Neural crest cell (in vitro differentiated cells): ENCODE data around the gene TMEM217. TPM values are rescaled to one million over a fixed set of nuclear protein-coding genes. Genes with fewer than 3 reads are reported as not detected.

ENCODE experiments used
- DNase-seq: peaks from one replicate; pipeline ENCODE4 v3.0.0; 2021; ENCODE audit warnings: low read depth, mixed read lengths, low spot score
- H3K27ac Mint-ChIP-seq: one replicate; pipeline ENCODE4 v1.8.0; 2021; ENCODE audit warnings: mild to moderate bottlenecking, mixed read lengths; ENCODE audit not compliant: unreplicated experiment
- H3K27me3 Mint-ChIP-seq: 2 replicates; pipeline ENCODE4 v1.8.0; 2021; ENCODE audit warnings: low read depth, mild to moderate bottlenecking, mixed read lengths
- H3K36me3 Mint-ChIP-seq: 2 replicates; pipeline ENCODE4 v1.8.0; 2021; ENCODE audit warnings: low read depth, mild to moderate bottlenecking, mixed read lengths
- H3K4me1 Mint-ChIP-seq: 2 replicates; pipeline ENCODE4 v1.8.0; 2021; ENCODE audit warnings: mixed read lengths
- H3K4me3 Mint-ChIP-seq: one replicate; pipeline ENCODE4 v1.8.0; 2021; ENCODE audit warnings: mild to moderate bottlenecking, mixed read lengths
- H3K9me3 Mint-ChIP-seq: 2 replicates; pipeline ENCODE4 v1.8.0; 2021; ENCODE audit warnings: mixed read lengths
- CTCF ChIP-seq: fragments of 200-600 bp; sonication (generic); conservative IDR thresholded peaks from 2 replicates; pipeline ENCODE4 v1.5.0; 2021; ENCODE audit warnings: antibody characterized with exemption, mild to moderate bottlenecking
- total RNA-seq: library from RNA; stranded (reverse); gene quantifications from 2 replicates; pipeline ENCODE4 v1.2.1, GENCODE V29; 2021

TMEM217 gene
- total RNA-seq, 1 donor from 2014 or later = 0.86 TPM

GRCh38 chr6:37279366-37280134 lies 21.6 kb upstream of the TMEM217 start:
- Mint-ChIP-seq H3K4me3 (no peak overlapping the region), H3K27ac (no peak overlapping the region)
- no peak for TF ChIP-seq CTCF

GRCh38 chr6:37277001-37277409 lies 19.1 kb upstream of the TMEM217 start:
- H3K9me3 Mint-ChIP-seq = no peaks in the 10 kb centered on the region
- no peak overlapping the region for H3K4me3 Mint-ChIP-seq
- no peaks in the 10 kb centered on the region for H3K4me1 Mint-ChIP-seq
- peaks cover 6% of the 10 kb centered on the region for H3K36me3 Mint-ChIP-seq
- DNase-seq = no peak
- H3K27ac Mint-ChIP-seq = no peak overlapping the region
- H3K27me3 Mint-ChIP-seq = no peaks in the 10 kb centered on the region
- no peak for TF ChIP-seq CTCF

More at GRCh38 chr6:37279366-37280134, 21.6 kb upstream of the TMEM217 start:
- Mint-ChIP-seq H3K4me1 (no peaks in the 10 kb centered on the region), H3K9me3 (no peaks in the 10 kb centered on the region), H3K27me3 (no peaks in the 10 kb centered on the region), H3K36me3 (peaks cover 9% of the 10 kb centered on the region)
- no peak for DNase-seq

DNA sequence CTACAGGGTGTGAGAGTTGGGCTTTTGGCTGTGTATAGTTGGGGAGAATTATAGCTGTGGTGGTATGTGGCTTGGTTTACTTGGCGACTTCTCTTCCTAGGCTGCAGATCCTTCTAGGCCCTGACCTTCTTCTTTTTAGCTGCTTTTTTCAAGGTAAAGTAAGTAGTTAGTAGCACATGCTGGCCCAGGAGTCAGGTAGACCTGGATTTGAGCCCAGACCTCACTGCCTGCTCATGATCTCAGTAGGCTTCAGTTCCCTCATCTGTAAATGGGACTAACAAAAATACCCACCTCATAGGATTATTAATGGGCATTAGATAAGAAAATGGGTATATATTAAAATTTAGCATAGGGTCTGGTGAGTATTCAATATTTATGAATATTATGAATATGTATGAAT lies 17.4 kb upstream of the TMEM217 start:
- Mint-ChIP-seq H3K9me3 (no peaks in the 10 kb centered on the region), H3K27me3 (no peaks in the 10 kb centered on the region), H3K4me1 (no peaks in the 10 kb centered on the region), H3K4me3 (no peak overlapping the region), H3K27ac (no peak overlapping the region), H3K36me3 (peaks cover 9% of the 10 kb centered on the region)
- TF ChIP-seq CTCF = no peak
- DNase-seq = no peak

- H3K9me3 Mint-ChIP-seq = no peaks in the 10 kb centered on the region
- no peak overlapping the region for H3K4me3 Mint-ChIP-seq
- no peak for DNase-seq
- H3K27me3 Mint-ChIP-seq = no peaks in the 10 kb centered on the region
- H3K4me1 Mint-ChIP-seq = no peaks in the 10 kb centered on the region
- no peak for TF ChIP-seq CTCF
- H3K27ac Mint-ChIP-seq = no peak overlapping the region
- H3K36me3 Mint-ChIP-seq = peaks cover 3% of the 10 kb centered on the region
Measured at GRCh38 chr6:37273690-37274089, 15.7 kb upstream of the TMEM217 start.

- DNase-seq = no peak
- no peak for TF ChIP-seq CTCF
- Mint-ChIP-seq H3K4me1 (no peaks in the 10 kb centered on the region), H3K27ac (no peak overlapping the region), H3K27me3 (no peaks in the 10 kb centered on the region), H3K4me3 (no peak overlapping the region), H3K36me3 (peaks cover 3% of the 10 kb centered on the region), H3K9me3 (no peaks in the 10 kb centered on the region)
Measured at GRCh38 chr6:37272834-37273566, 15.1 kb upstream of the TMEM217 start.
